ENCODE measurements around the gene ADAMTSL2. TPM values are rescaled to one million over a fixed set of nuclear protein-coding genes. Genes with fewer than 3 reads are reported as not detected.

ADAMTSL2 gene
- total and polyA plus RNA-seq, 2 of the 13 experiments (the other 11 are each of a cell fraction or from before 2014, with no cell fraction given) = 1.9 to 3.8 TPM

DNA sequence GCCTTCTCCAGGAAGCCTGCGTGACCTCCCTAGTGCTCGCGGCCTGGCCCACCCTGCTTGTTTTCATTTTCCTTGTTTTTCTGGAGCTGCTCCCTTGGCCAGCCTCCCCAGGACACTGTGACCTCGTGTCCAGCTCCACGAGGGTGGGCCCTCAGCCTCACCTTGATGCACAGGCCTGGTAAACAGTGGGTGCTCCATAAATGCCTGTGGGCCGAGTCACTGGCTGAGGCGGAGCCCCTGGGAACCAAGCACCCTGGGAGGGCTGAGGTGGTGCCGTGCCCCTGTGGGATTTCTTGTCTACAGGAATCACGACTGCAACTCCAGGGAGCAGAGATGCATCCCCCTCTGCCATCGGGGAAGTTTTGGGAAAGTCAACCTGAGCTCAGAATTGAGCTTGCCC, 57.5 kb downstream of the ADAMTSL2 start (continued):
- TF ChIP-seq, protein P1, sequence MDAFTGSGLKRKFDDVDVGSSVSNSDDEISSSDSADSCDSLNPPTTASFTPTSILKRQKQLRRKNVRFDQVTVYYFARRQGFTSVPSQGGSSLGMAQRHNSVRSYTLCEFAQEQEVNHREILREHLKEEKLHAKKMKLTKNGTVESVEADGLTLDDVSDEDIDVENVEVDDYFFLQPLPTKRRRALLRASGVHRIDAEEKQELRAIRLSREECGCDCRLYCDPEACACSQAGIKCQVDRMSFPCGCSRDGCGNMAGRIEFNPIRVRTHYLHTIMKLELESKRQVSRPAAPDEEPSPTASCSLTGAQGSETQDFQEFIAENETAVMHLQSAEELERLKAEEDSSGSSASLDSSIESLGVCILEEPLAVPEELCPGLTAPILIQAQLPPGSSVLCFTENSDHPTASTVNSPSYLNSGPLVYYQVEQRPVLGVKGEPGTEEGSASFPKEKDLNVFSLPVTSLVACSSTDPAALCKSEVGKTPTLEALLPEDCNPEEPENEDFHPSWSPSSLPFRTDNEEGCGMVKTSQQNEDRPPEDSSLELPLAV (CRISPR knock-in tag; conservative IDR thresholded peaks at IDR 0.05; ENCODE audit: low read depth) = no peak
- TF ChIP-seq MYNN (CRISPR knock-in tag; IDR thresholded peaks at IDR 0.05; ENCODE audit: low read depth) = no peak
- TF ChIP-seq RARG (CRISPR knock-in tag; IDR thresholded peaks at IDR 0.05; ENCODE audit: low read depth) = no peak
- TF ChIP-seq ZNF549 (CRISPR knock-in tag; IDR thresholded peaks at IDR 0.05) = no peak

DNA sequence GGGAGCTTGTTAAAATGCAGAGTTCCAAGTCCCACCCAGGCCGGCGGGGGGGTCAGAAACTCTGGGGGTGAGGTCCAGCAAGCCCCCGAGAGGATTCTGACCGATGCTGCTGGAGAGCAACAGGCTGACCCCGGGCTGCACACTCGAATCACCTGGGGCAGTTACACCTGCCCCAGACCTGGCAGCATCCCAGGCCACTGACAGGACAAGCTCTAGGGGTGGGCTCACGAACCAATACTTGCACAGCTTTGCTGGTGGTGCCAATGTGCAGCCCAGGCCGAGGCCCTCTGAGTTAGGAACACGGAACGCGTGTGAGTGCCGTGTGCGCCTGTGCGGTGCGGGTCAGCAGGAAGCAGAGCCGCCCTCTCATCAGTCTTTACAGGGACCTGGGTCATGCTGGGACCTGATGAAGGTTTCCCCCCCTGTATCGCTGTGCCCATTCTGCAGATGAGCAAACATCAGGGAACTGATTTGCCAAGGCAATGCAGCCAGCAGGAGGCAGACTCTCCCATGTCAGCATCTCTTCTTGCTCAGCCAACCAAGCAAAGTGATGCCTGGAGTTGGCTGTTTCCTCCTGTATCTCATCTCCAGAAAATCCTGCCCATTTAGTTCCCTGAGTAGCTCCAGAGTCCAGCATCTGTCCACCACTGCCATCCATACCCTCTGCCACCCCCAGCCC, 58.4 kb downstream of the ADAMTSL2 start:
- POLR2A ChIA-PET = no interaction called here
- no peak overlapping the region for H3K27ac ChIP-seq (ENCODE audit: extremely low read length, insufficient read depth, low read length)
- no peak overlapping the region for H2AFZ ChIP-seq (ENCODE audit: low read length)
- H3K4me1 ChIP-seq (ENCODE audit: insufficient read depth, low read length) = no peaks in the 10 kb centered on the region
- intact Hi-C loops (cut with micrococcal nuclease; ENCODE audit: unreplicated experiment) = no loop called here
- no TSS peak for BruUV-seq (replicated peaks)
- CTCF ChIA-PET (ENCODE audit: low intra/inter-chr PET ratio, low total read pairs) = no interaction called here
- WGBS (ENCODE audit: low lambda C conversion rate) = 11% methylated on average over 4 of the region's 17 CpGs
- no peak for FAIRE-seq
- no peaks in the 10 kb centered on the region for H4K20me1 ChIP-seq (ENCODE audit: insufficient read depth, low read length)
- H3K79me2 ChIP-seq (ENCODE audit: insufficient read depth, low read length) = no peaks in the 10 kb centered on the region
- no peak for DNase-seq (ENCODE audit: low spot score)
- H3K27me3 ChIP-seq (ENCODE audit: control insufficient read depth in 1 of 2, insufficient read depth in 2 of 2, low read length in 2 of 2) = peaks cover 2 to 42% of the 10 kb centered on the region in 2 experiments; a peak in 4 of 5 replicates
- H3K4me3 ChIP-seq (replicated peaks in 1 of 3; ENCODE audit: insufficient read depth in 1 of 3, low read depth in 2 of 3, low read length in 3 of 3) = no peak overlapping the region
- no peaks in the 10 kb centered on the region for H3K36me3 ChIP-seq (replicated peaks in 1 of 2; ENCODE audit: control insufficient read depth in 1 of 2, insufficient read depth in 2 of 2, low read length in 2 of 2)
- in situ Hi-C loops (cut with HindIII; ENCODE audit: extremely low pct_ligation_motif_present, low pct_unique_long_range_greater_than_20kb) = no loop called here
- H3K9ac ChIP-seq (ENCODE audit: insufficient read depth, low read depth, low read length) = no peak overlapping the region
- H3K9me3 ChIP-seq (ENCODE audit: low read length) = peaks cover 15% of the 10 kb centered on the region
- no peak for ATAC-seq
- H3K4me2 ChIP-seq (ENCODE audit: low read depth, low read length) = no peak overlapping the region
- no peak for TF ChIP-seq ZNF549 (CRISPR knock-in tag; IDR thresholded peaks at IDR 0.05)
- TF ChIP-seq, protein P2, sequence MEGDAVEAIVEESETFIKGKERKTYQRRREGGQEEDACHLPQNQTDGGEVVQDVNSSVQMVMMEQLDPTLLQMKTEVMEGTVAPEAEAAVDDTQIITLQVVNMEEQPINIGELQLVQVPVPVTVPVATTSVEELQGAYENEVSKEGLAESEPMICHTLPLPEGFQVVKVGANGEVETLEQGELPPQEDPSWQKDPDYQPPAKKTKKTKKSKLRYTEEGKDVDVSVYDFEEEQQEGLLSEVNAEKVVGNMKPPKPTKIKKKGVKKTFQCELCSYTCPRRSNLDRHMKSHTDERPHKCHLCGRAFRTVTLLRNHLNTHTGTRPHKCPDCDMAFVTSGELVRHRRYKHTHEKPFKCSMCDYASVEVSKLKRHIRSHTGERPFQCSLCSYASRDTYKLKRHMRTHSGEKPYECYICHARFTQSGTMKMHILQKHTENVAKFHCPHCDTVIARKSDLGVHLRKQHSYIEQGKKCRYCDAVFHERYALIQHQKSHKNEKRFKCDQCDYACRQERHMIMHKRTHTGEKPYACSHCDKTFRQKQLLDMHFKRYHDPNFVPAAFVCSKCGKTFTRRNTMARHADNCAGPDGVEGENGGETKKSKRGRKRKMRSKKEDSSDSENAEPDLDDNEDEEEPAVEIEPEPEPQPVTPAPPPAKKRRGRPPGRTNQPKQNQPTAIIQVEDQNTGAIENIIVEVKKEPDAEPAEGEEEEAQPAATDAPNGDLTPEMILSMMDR (CRISPR knock-in tag; IDR thresholded peaks at IDR 0.05) = peak; percentile 36; the same call in 1 of the 2 replicates
- no peak for TF ChIP-seq PITX1 (CRISPR knock-in tag; IDR thresholded peaks at IDR 0.05)
- TF ChIP-seq, protein P3, sequence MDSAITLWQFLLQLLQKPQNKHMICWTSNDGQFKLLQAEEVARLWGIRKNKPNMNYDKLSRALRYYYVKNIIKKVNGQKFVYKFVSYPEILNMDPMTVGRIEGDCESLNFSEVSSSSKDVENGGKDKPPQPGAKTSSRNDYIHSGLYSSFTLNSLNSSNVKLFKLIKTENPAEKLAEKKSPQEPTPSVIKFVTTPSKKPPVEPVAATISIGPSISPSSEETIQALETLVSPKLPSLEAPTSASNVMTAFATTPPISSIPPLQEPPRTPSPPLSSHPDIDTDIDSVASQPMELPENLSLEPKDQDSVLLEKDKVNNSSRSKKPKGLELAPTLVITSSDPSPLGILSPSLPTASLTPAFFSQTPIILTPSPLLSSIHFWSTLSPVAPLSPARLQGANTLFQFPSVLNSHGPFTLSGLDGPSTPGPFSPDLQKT (CRISPR knock-in tag; IDR thresholded peaks at IDR 0.05; ENCODE audit: borderline replicate concordance) = no peak
- TF ChIP-seq POLR2AphosphoS2 (IDR thresholded peaks at IDR 0.05; ENCODE audit: low read depth, low read length) = no peak
- TF ChIP-seq ZNF331 (CRISPR knock-in tag; IDR thresholded peaks at IDR 0.05) = no peak
- no peak for TF ChIP-seq ZSCAN12 (CRISPR knock-in tag; IDR thresholded peaks at IDR 0.05)
- TF ChIP-seq ZNF296 (CRISPR knock-in tag; conservative IDR thresholded peaks at IDR 0.05) = no peak
- no peak for TF ChIP-seq RELA (CRISPR knock-in tag; IDR thresholded peaks at IDR 0.05)
- TF ChIP-seq TARDBP (CRISPR knock-in tag; IDR thresholded peaks at IDR 0.05) = no peak
- TF ChIP-seq ZNF230 (CRISPR knock-in tag; IDR thresholded peaks at IDR 0.05) = no peak
- no peak for TF ChIP-seq FOXO1 (CRISPR knock-in tag; IDR thresholded peaks at IDR 0.05)
- no peak for TF ChIP-seq ZNF557 (CRISPR knock-in tag; IDR thresholded peaks at IDR 0.05)
- TF ChIP-seq IKZF1 (IDR thresholded peaks at IDR 0.05) = no peak
- no peak for TF ChIP-seq NFKBIZ (CRISPR knock-in tag; IDR thresholded peaks at IDR 0.05)
- no peak for TF ChIP-seq CHCHD3 (CRISPR knock-in tag; IDR thresholded peaks at IDR 0.05)
- TF ChIP-seq CEBPG (CRISPR knock-in tag; IDR thresholded peaks at IDR 0.05) = no peak
- no peak for TF ChIP-seq HIVEP1 (CRISPR knock-in tag; IDR thresholded peaks at IDR 0.05)
